ENCODE data around the gene CHDH. TPM values are rescaled to one million over a fixed set of nuclear protein-coding genes. Genes with fewer than 3 reads are reported as not detected.

CHDH gene, protein sequence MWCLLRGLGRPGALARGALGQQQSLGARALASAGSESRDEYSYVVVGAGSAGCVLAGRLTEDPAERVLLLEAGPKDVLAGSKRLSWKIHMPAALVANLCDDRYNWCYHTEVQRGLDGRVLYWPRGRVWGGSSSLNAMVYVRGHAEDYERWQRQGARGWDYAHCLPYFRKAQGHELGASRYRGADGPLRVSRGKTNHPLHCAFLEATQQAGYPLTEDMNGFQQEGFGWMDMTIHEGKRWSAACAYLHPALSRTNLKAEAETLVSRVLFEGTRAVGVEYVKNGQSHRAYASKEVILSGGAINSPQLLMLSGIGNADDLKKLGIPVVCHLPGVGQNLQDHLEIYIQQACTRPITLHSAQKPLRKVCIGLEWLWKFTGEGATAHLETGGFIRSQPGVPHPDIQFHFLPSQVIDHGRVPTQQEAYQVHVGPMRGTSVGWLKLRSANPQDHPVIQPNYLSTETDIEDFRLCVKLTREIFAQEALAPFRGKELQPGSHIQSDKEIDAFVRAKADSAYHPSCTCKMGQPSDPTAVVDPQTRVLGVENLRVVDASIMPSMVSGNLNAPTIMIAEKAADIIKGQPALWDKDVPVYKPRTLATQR
- total RNA-seq = 1 to 10 TPM; 1.8 to 9.1 (median 4.2) TPM

GRCh38 chr3:53846134-53846850 is at the start of gene CHDH, which contains the start of gene IL17RB:
TSS of gene CHDH (minus strand) at chr3:53846419. CDS start at chr3:53824008, 22,411 bp downstream.
TSS of gene IL17RB (plus strand) at chr3:53846568. CDS start at chr3:53846589, 21 bp downstream.
- no peaks in the 10 kb centered on the region for H3K36me3 ChIP-seq
- DNase-seq = peak; percentile 51 to 69
- H3K9me3 ChIP-seq = no peaks in the 10 kb centered on the region
- H3K4me1 ChIP-seq = peaks cover 0 to 3% of the 10 kb centered on the region in 2 donors
- TF ChIP-seq CTCF (IDR thresholded peaks at IDR 0.05) = peak in 1 of 4 experiments; percentile 19
- peak in 1 of 2 donors; percentile 63 for TF ChIP-seq POLR2A (IDR thresholded peaks at IDR 0.05)
- no peaks in the 10 kb centered on the region for H3K27me3 ChIP-seq
- intact Hi-C loops (cut with DNase I; ENCODE audit: low total_unique reads) = no loop called here
- H3K4me3 ChIP-seq = peak within 1 kb of the TSS; percentile 24 to 71
- peak within 1 kb of the TSS; percentile 59 to 87 for H3K27ac ChIP-seq

DNA sequence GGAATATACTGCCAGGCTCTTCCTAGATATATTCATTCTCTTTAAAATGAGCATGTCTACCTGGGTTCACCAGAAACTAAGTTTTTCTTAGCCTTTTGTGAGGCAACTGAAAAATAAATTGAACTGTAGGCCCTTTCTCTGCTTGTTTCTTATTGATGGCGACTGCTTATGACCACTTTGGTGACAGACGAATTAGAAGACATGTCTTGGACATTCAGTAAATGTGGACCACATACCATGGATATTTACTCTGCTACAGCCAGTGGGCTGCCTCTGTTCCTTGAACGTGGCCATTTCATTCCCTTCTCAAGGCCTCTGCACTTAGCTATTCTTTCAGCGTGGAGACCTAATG is 46.0 kb upstream of the CHDH start:
- Histone ChIP-seq H3K36me3 (no peaks in the 10 kb centered on the region), H3K9me3 (no peaks in the 10 kb centered on the region), H3K4me3 (peak overlapping the region; percentile 95 to 100), H3K4me1 (peaks cover 0 to 8% of the 10 kb centered on the region in 2 donors), H3K27me3 (peaks cover 0 to under 1% of the 10 kb centered on the region in 2 donors), H3K27ac (peak overlapping the region; percentile 91 to 94)
- no peak for TF ChIP-seq POLR2A (IDR thresholded peaks at IDR 0.05)
- DNase-seq = no peak
- intact Hi-C loops (cut with DNase I; ENCODE audit: low total_unique reads) = no loop called here

- intact Hi-C loops (cut with DNase I; ENCODE audit: low total_unique reads) = no loop called here
- DNase-seq = peak; percentile 98 to 99
- Histone ChIP-seq H3K27ac (peak within 1 kb of the TSS; percentile 91 to 94), H3K27me3 (no peaks in the 10 kb centered on the region), H3K9me3 (no peaks in the 10 kb centered on the region), H3K4me3 (peak within 1 kb of the TSS; percentile 95 to 100), H3K36me3 (no peaks in the 10 kb centered on the region), H3K4me1 (peaks cover 0 to 8% of the 10 kb centered on the region in 2 donors)
- TF ChIP-seq CTCF (IDR thresholded peaks at IDR 0.05) (peak in 1 of 4 experiments; percentile 26), POLR2A (IDR thresholded peaks at IDR 0.05) (peak; percentile 93 to 95)
These were observed 45.5 kb upstream of the CHDH start, which contains the start of gene SELENOK for GRCh38 chr3:53891497-53892285. TSS of gene SELENOK (minus strand) at chr3:53891859.

DNA sequence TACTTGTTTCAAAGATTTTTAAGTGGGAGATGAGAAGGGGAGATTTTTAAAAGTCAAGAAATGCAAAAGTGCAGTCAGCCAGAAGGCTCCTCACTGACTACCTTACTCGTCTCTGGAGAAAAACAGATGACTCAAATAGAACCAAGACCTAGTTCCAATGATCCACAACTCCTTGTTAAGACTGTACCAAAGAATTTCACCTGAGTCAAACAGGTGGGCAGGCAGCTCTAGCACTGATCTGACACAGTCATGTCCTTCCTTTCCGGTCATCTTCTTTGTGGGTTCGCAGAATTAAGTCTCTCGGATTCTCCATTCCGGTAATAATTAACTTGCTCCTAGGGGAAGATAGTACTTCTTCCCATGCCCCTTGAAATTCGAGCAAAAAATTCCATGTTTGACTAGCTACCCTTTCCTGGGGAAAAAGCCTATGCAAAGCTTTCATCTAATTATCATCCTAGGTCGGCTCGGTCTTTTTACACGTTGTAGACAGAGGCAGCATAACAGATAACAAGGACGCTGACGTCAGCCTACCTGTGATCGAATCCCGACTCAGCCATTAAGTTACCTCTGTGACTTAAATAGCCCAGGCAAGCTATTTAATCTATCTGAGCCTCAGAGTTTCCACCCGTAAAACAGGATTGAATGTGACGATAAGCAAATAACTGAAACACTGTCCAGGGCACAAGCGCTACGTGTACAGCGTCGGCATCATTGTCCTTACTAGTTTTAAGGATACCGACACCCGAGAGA is 44.7 kb upstream of the CHDH start:
- H3K27me3 ChIP-seq = no peaks in the 10 kb centered on the region
- peak in 1 of 2 donors; percentile 21 for DNase-seq
- H3K9me3 ChIP-seq = no peaks in the 10 kb centered on the region
- intact Hi-C loops (cut with DNase I; ENCODE audit: low total_unique reads) = no loop called here
- H3K4me3 ChIP-seq = peak overlapping the region; percentile 95 to 100
- H3K36me3 ChIP-seq = no peaks in the 10 kb centered on the region
- TF ChIP-seq CTCF (IDR thresholded peaks at IDR 0.05) (no peak), POLR2A (IDR thresholded peaks at IDR 0.05) (no peak)
- H3K27ac ChIP-seq = peak overlapping the region; percentile 91 to 94
- H3K4me1 ChIP-seq = peaks cover 0 to 8% of the 10 kb centered on the region in 2 donors

Measured in uterus (tissue), 4 donors.